Measurements from ENCODE around the gene EIF3I. TPM values are rescaled to one million over a fixed set of nuclear protein-coding genes. Genes with fewer than 3 reads are reported as not detected.

The EIF3I gene
- polyA plus RNA-seq, 1 of the 3 experiments (the other 2 are of a cell fraction): 479 TPM

DNA sequence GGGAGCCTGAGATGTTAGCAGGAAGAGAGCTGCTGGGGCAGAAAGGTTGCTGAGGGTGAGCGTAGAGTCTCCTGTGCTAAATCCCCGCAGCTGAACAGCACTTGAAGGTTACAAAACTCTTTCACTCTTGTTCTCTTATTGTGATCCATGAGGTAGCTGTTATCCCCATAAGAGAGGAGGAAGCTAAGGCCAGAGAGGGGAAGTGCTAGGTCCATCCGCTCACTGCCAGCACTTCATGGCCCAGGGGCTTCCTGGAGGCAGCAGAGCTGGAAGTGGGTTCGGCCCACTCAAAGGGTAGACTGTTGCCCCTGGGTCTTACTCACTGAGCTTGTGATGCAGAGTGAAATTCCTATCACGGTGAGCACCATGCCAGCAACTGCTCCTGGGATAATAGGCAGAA, 5.6 kb upstream of the EIF3I start:
- H3K4me2 ChIP-seq: no peak overlapping the region
- peaks cover 3% of the 10 kb centered on the region for H3F3A ChIP-seq (replicated peaks; ENCODE audit: insufficient read depth)
- no peaks in the 10 kb centered on the region for H4K20me1 ChIP-seq (ENCODE audit: insufficient read depth)
- H3K9ac ChIP-seq: no peak overlapping the region
- TF ChIP-seq CHD2 (IDR thresholded peaks at IDR 0.05; ENCODE audit: low read length, partially characterized antibody) (no peak), RCOR1 (IDR thresholded peaks at IDR 0.05; ENCODE audit: low read length) (no peak), NRF1 (IDR thresholded peaks at IDR 0.05; ENCODE audit: low read depth, low read length) (no peak)
- TF ChIP-seq, protein P1, sequence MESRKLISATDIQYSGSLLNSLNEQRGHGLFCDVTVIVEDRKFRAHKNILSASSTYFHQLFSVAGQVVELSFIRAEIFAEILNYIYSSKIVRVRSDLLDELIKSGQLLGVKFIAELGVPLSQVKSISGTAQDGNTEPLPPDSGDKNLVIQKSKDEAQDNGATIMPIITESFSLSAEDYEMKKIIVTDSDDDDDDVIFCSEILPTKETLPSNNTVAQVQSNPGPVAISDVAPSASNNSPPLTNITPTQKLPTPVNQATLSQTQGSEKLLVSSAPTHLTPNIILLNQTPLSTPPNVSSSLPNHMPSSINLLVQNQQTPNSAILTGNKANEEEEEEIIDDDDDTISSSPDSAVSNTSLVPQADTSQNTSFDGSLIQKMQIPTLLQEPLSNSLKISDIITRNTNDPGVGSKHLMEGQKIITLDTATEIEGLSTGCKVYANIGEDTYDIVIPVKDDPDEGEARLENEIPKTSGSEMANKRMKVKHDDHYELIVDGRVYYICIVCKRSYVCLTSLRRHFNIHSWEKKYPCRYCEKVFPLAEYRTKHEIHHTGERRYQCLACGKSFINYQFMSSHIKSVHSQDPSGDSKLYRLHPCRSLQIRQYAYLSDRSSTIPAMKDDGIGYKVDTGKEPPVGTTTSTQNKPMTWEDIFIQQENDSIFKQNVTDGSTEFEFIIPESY (IDR thresholded peaks at IDR 0.05; ENCODE audit: borderline replicate concordance, low read depth): no peak
- ChIA-PET CTCF (interaction anchor here (0.9 to 3.6 kb wide), 14 partner anchors 10 to 156 kb away, joined by 3 to 45 read pairs (median 8); partner anchors contain the start of genes CCDC28B, FAM167B, IQCC and LCK), POLR2A (interaction anchor here (0.9 to 2.2 kb wide), 4 partner anchors 10 to 119 kb away, joined by 3 to 11 read pairs (median 10); partner anchors contain the start of genes IQCC and MARCKSL1)
- H3K36me3 ChIP-seq (replicated peaks in 1 of 2; ENCODE audit: control insufficient read depth in 1 of 2, insufficient read depth in 2 of 2, low read length in 1 of 2): peaks cover 5 to 27% of the 10 kb centered on the region in 2 experiments
- WGBS (ENCODE audit: low lambda C conversion rate): 94% methylated on average over 5 of the region's 5 CpGs
- H3K27ac ChIP-seq (ENCODE audit: low read depth in 2 of 2, low read length in 1 of 2): no peak overlapping the region
- no peaks in the 10 kb centered on the region for H3K27me3 ChIP-seq (ENCODE audit: insufficient read depth)
- peaks cover 0 to 11% of the 10 kb centered on the region in 2 experiments; a peak in 2 of 4 replicates for H3K4me1 ChIP-seq (ENCODE audit: control insufficient read depth in 1 of 2, insufficient read depth in 2 of 2, low read depth in 1 of 2, low read length in 1 of 2)
- no peak overlapping the region for H3K4me3 ChIP-seq (ENCODE audit: low read depth in 2 of 2, low read length in 1 of 2)
- H3K9me2 ChIP-seq: no peaks in the 10 kb centered on the region
- H3K79me2 ChIP-seq (ENCODE audit: insufficient read depth): peaks cover 27% of the 10 kb centered on the region
- H2AFZ ChIP-seq (ENCODE audit: low read depth): no peak overlapping the region
- no peaks in the 10 kb centered on the region for H3K9me3 ChIP-seq
- no peak for DNase-seq

DNA sequence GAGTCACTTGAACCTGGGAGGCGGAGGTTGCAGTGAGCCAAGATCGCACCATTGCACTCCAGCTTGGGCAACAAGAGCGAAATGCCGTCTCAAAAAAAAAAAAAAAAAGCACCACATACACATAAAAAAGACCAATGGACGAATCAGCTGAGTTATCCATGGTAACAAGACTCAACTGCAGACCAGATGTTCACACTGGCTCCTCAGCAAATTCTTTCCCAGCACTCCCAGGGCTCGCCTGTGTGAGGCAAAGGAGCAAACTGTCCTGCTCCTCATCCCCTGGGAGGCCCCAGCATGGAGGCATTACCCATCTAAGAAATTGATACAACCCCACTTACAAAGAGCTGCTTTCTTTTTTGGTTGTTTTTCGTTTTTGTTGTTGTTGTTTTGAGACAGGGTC, 3.2 kb upstream of the EIF3I start:
- no peak overlapping the region for H2AFZ ChIP-seq (ENCODE audit: low read depth)

More for the DNA sequence above, 3.2 kb upstream of the EIF3I start:
- DNase-seq: no peak
- Histone ChIP-seq H3K9me3 (no peaks in the 10 kb centered on the region), H3K27ac (ENCODE audit: low read depth in 2 of 2, low read length in 1 of 2) (no peak overlapping the region), H3F3A (replicated peaks; ENCODE audit: insufficient read depth) (peaks cover 3% of the 10 kb centered on the region), H4K20me1 (ENCODE audit: insufficient read depth) (no peaks in the 10 kb centered on the region), H3K27me3 (ENCODE audit: insufficient read depth) (no peaks in the 10 kb centered on the region), H3K4me2 (no peak overlapping the region), H3K4me1 (ENCODE audit: control insufficient read depth in 1 of 2, insufficient read depth in 2 of 2, low read depth in 1 of 2, low read length in 1 of 2) (peaks cover 8 to 18% of the 10 kb centered on the region in 2 experiments; a peak in 3 of 4 replicates), H3K4me3 (ENCODE audit: low read depth in 2 of 2, low read length in 1 of 2) (no peak overlapping the region), H3K9me2 (no peaks in the 10 kb centered on the region), H3K36me3 (replicated peaks in 1 of 2; ENCODE audit: control insufficient read depth in 1 of 2, insufficient read depth in 2 of 2, low read length in 1 of 2) (peaks cover 11 to 31% of the 10 kb centered on the region in 2 experiments), H3K9ac (no peak overlapping the region), H3K79me2 (ENCODE audit: insufficient read depth) (peaks cover 51% of the 10 kb centered on the region)
- 78% methylated on average over 7 of the region's 7 CpGs for WGBS (ENCODE audit: low lambda C conversion rate)
- POLR2A ChIA-PET: interaction anchor here (0.7 kb wide), 1 partner anchor 106 kb away, joined by 3 read pairs; no protein-coding TSS in a partner anchor
- CTCF ChIA-PET: interaction anchor here (0.6 to 1.5 kb wide), 2 partner anchors 29 to 74 kb away, joined by 3 to 6 read pairs; partner anchors contain the start of gene FAM167B
- TF ChIP-seq FOSL2 (IDR thresholded peaks at IDR 0.05; ENCODE audit: borderline replicate concordance, low read depth) (no peak), NFIC (IDR thresholded peaks at IDR 0.05; ENCODE audit: borderline replicate concordance) (no peak), SMC3 (IDR thresholded peaks at IDR 0.05; ENCODE audit: low read depth, low read length) (no peak)
- TF ChIP-seq, protein P2, sequence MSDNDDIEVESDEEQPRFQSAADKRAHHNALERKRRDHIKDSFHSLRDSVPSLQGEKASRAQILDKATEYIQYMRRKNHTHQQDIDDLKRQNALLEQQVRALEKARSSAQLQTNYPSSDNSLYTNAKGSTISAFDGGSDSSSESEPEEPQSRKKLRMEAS (IDR thresholded peaks at IDR 0.05; ENCODE audit: low read depth): no peak

Measured in SK-N-SH (cell line).